K562 (cell line): ENCODE data around the gene AGPAT4. TPM values are rescaled to one million over a fixed set of nuclear protein-coding genes. Genes with fewer than 3 reads are reported as not detected.

Experiments
- ATAC-seq: fragments of 200-7000 bp; cut with Tn5 transposase; 3 replicates; pipeline ENCODE4 v1.9.1; 2020; ENCODE audit warnings: moderate library complexity
- BruUV-seq: library from RNA; stranded (reverse); fragments of 400-500 nt; replicated peaks from 2 replicates; lab custom pipeline; 2021; lab: Mats Ljungman, UMichigan
- CTCF ChIA-PET: fragments of 300-600 bp; formaldehyde crosslinking; extraction: SDS; loops from one replicate; lab custom pipeline; 2021; ENCODE audit warnings: low intra/inter-chr PET ratio; lab: Yijun Ruan, JAX
- POLR2A ChIA-PET: fragments of 300-600, 350-650 bp; sonication (Branson Sonifier 250); formaldehyde crosslinking; extraction: SDS; loops from one replicate; lab custom pipeline; 2021; ENCODE audit warnings: antibody characterized with exemption, inconsistent platforms; lab: Yijun Ruan, JAX
- DNase-seq, 4 experiments: peaks; one replicate each; pipeline versions ENCODE4 v3.0.0 to v3.0.0-alpha.2; 2011 to 2018; ENCODE audit warnings: low spot score in 3 of 4, mixed read lengths in 3 of 4; ENCODE audit errors: extremely low read depth in 1 of 4
- FAIRE-seq: peaks from 2 replicates; lab custom pipeline; 2011; peaks lifted over from hg19 to GRCh38; lab: Jason Lieb, UNC
- H2AFZ ChIP-seq: 2 replicates; pipeline ENCODE4 v1.6.0; 2011; ENCODE audit warnings: low read depth, low read length, control low read depth, inconsistent platforms
- H3K27ac ChIP-seq: fragments of 200-600 bp; 3 replicates; pipeline ENCODE4 v1.8.0; 2011; ENCODE audit warnings: low read depth, mild to moderate bottlenecking, control low read depth, inconsistent platforms, low read length, moderate library complexity, mixed read lengths; ENCODE audit errors: extremely low read depth
- H3K27me3 ChIP-seq, 2 experiments: fragments of 300-600 bp in 1 of 2; 2 replicates in 1 of 2; 3 replicates in 1 of 2; pipeline versions ENCODE4 v1.6.0 to v1.8.0; 2011; ENCODE audit warnings: inconsistent platforms in 2 of 2, low read length in 2 of 2, mild to moderate bottlenecking in 1 of 2, mixed read lengths in 1 of 2, moderate library complexity in 1 of 2; ENCODE audit not compliant: control insufficient read depth in 2 of 2, insufficient read depth in 2 of 2
- H3K36me3 ChIP-seq: fragments of 300-600 bp; 3 replicates; pipeline ENCODE4 v1.8.0; 2011; ENCODE audit warnings: mild to moderate bottlenecking, low read length, inconsistent platforms; ENCODE audit not compliant: control insufficient read depth, insufficient read depth
- H3K4me1 ChIP-seq, 2 experiments: fragments of 200-600 bp in 1 of 2; replicated peaks in 1 of 2; 2 replicates in 1 of 2; 3 replicates in 1 of 2; pipeline versions ENCODE4 v1.5.1 to v1.8.0; 2011; ENCODE audit warnings: inconsistent platforms in 2 of 2, low read length in 2 of 2, mild to moderate bottlenecking in 1 of 2, mixed read lengths in 1 of 2, moderate library complexity in 1 of 2; ENCODE audit not compliant: control insufficient read depth in 2 of 2, insufficient read depth in 2 of 2
- H3K4me2 ChIP-seq: 2 replicates; pipeline ENCODE4 v1.6.1; 2011; ENCODE audit warnings: low read length, control low read depth, inconsistent platforms, mixed read lengths; ENCODE audit not compliant: insufficient read depth
- H3K4me3 ChIP-seq: fragments of 200-600 bp; sonication (generic), shearing (Covaris generic); 2 replicates; pipeline ENCODE4 v1.5.1; 2016; ENCODE audit warnings: control low read depth, inconsistent platforms
- H3K79me2 ChIP-seq: fragments of 200-600 bp; 3 replicates; pipeline ENCODE4 v1.8.0; 2011; ENCODE audit warnings: low read length, inconsistent platforms; ENCODE audit not compliant: control insufficient read depth, insufficient read depth
- H3K9ac ChIP-seq, 2 experiments: 2 replicates each; pipeline versions ENCODE4 v1.6.0 to v1.6.1; 2011; ENCODE audit warnings: low read depth in 2 of 2, low read length in 2 of 2, control low read depth in 1 of 2, inconsistent platforms in 1 of 2, mild to moderate bottlenecking in 1 of 2, mixed read lengths in 1 of 2; ENCODE audit not compliant: insufficient read depth in 1 of 2
- H3K9me1 ChIP-seq: one replicate; pipeline ENCODE4 v1.6.0; 2011; ENCODE audit warnings: inconsistent platforms, mild to moderate bottlenecking, low read length, moderate library complexity; ENCODE audit not compliant: control insufficient read depth, insufficient read depth
- H3K9me3 ChIP-seq: replicated peaks from 2 replicates; pipeline ENCODE4 v1.5.1; 2011; ENCODE audit warnings: low read depth, low read length, inconsistent platforms; ENCODE audit not compliant: control insufficient read depth, insufficient read depth
- H4K20me1 ChIP-seq: replicated peaks from 2 replicates; pipeline ENCODE4 v1.6.1; 2011; ENCODE audit warnings: low read length, inconsistent platforms, mixed read lengths; ENCODE audit not compliant: control insufficient read depth, insufficient read depth
- CHD1 ChIP-seq: fragments of 200-600 bp; sonication (generic); IDR thresholded peaks from one replicate; pipeline ENCODE4 v1.6.1; 2012; ENCODE audit warnings: mild to moderate bottlenecking, moderate library complexity, low read length, inconsistent platforms
- DMBX1 ChIP-seq: fragments of 250-450 bp; sonication (Bioruptor Pico); IDR thresholded peaks from 2 replicates; pipeline ENCODE4 v1.8.0; 2022; ENCODE audit warnings: inconsistent platforms, mild to moderate bottlenecking, moderate library complexity, borderline replicate concordance
- ELF1 ChIP-seq: fragments of 200-800 bp; sonication (Bioruptor generic); IDR thresholded peaks from 2 replicates; pipeline ENCODE4 v1.6.1; 2016; ENCODE audit warnings: missing genetic modification characterization, missing compliant biosample characterization
- GATAD2A ChIP-seq: fragments of 450-650 bp; IDR thresholded peaks from 2 replicates; pipeline ENCODE4 v1.6.1; 2017
- KLF13 ChIP-seq: fragments of 450-650 bp; IDR thresholded peaks from 2 replicates; pipeline ENCODE4 v1.6.1; 2016; ENCODE audit warnings: missing genetic modification characterization, low read depth, mild to moderate bottlenecking, missing compliant biosample characterization, moderate library complexity, borderline replicate concordance
- SAFB ChIP-seq: fragments of 200-400 bp; formaldehyde crosslinking; IDR thresholded peaks from 2 replicates; pipeline ENCODE4 v1.6.1; 2017; ENCODE audit warnings: low read depth, low read length, borderline replicate concordance
- TAF15 ChIP-seq: fragments of 200-400 bp; formaldehyde crosslinking; IDR thresholded peaks from 2 replicates; pipeline ENCODE4 v1.6.1; 2017; ENCODE audit warnings: mild to moderate bottlenecking, low read depth, low read length, moderate library complexity
- YY1 ChIP-seq, 3 experiments: IDR thresholded peaks; 2 replicates each; pipeline ENCODE4 v1.6.1; 2011; ENCODE audit warnings: low read length in 2 of 3, mild to moderate bottlenecking in 2 of 3, moderate library complexity in 2 of 3, borderline replicate concordance in 1 of 3, control low read depth in 1 of 3, low read depth in 1 of 3; ENCODE audit not compliant: insufficient read depth in 3 of 3, insufficient replicate concordance in 2 of 3, control insufficient read depth in 1 of 3, insufficient read length in 1 of 3; ENCODE audit errors: extremely low read depth in 1 of 3
- WGBS: fragments of 100-300 bp; shearing (Covaris generic); methylation state at CpG from one replicate; pipeline ENCODE4 v1.1.6; 2016; ENCODE audit warnings: low coverage, mixed read lengths; ENCODE audit not compliant: insufficient coverage; ENCODE audit errors: missing lambda C conversion rate; 5-methylcytosine and 5-hydroxymethylcytosine counted together
- in situ Hi-C: fragments of 300-500 bp; cut with MboI; formaldehyde crosslinking; loops from 4 replicates; pipeline ENCODE4 v1.15.0; 2018; ENCODE audit warnings: inconsistent platforms, mixed read lengths
- intact Hi-C: fragments of 100-400 bp; cut with micrococcal nuclease; formaldehyde crosslinking; loops from 2 replicates; pipeline ENCODE4 v1.14.2; 2022
- polyA plus RNA-seq, 8 experiments: library from polyadenylated mRNA; depleted of rRNA in 4 of 8; stranded (reverse) in 5 of 8; unstranded in 3 of 8; fragments of >200 nt; fragmentation: Nextera tagmentation in 2 of 8; fragmentation: Illumina TruSeq in 1 of 8; extraction: Ambion mirVana in 2 of 8; extraction: Trizol in 1 of 8; gene quantifications; 2 replicates each; pipeline versions ENCODE4 v1.2.1 to v1.2.3, GENCODE V29; 2011 to 2014; ENCODE audit warnings: inconsistent platforms in 1 of 8, missing spikeins in 1 of 8
- total RNA-seq, 7 experiments: library from RNA; depleted of rRNA in 6 of 7; stranded (reverse); fragments of >200 nt in 6 of 7; fragmentation: Illumina TruSeq in 2 of 7; extraction: Trizol in 2 of 7; gene quantifications; 2 replicates each; pipeline versions ENCODE4 v1.2.1 to v1.2.3, GENCODE V29; 2011 to 2021; ENCODE audit warnings: low replicate concordance in 1 of 7
- TF ChIP-seq, protein P1 (sequence below): fragments of 450-650 bp; IDR thresholded peaks from 2 replicates; pipeline ENCODE4 v1.6.1; 2016; ENCODE audit warnings: mild to moderate bottlenecking, moderate library complexity

The AGPAT4 gene
- total and polyA plus RNA-seq, 9 of the 15 experiments (the other 6 are each of a cell fraction or from before 2014, with no cell fraction given), result 2.2 to 15.0 (median 5.7) TPM

DNA sequence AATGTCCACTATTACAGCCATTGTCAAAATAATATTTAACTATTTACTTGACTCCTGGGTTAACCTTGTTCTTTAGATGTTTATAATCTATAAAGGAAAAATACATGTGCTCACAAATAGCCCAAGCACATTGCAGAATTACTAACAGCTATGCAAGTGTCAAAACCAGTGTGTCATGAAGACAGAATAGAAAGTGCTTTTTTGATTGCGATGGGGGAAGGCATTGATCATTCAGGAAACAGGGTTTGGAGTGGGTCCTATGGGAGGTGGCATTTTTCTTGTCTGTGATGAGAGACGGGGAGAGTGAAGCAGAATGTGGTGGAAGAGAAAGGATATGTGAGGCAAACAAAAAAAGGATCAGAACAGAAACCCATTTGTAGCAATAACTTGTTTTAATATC lies 1.0 kb upstream of the AGPAT4 start (continued):
- TF ChIP-seq CHD1, result no peak
- no peak for TF ChIP-seq SAFB
- TF ChIP-seq KLF13, result no peak
- TF ChIP-seq DMBX1 (CRISPR knock-in tag), result no peak

DNA sequence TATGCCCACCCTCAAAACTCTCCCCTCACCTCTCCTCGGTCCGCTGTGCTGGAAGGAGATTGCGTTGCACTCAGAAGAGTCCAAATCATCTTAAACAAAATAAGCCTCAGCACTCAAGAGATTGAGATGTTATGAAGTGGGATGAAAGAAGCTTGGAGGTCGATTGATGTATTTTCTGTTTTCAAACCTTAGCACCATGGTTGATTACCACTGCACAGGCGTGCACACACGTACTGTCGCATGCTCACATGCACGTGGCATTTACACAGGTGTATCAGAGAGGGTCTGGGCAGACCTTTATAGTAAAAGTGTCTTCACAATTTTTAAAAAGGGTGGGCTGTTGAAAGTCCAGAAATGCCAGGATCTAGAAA lies 612 bp upstream of the AGPAT4 start:
- FAIRE-seq (no peak), ATAC-seq (peak; percentile 10), DNase-seq (no peak)
- ChIA-PET CTCF (interaction anchor here (0.7 kb wide), 1 partner anchor 334 kb away, joined by 3 read pairs; no protein-coding TSS in a partner anchor), POLR2A (interaction anchor here (0.6 to 2.9 kb wide), 16 partner anchors 8 to 120 kb away, joined by 3 to 23 read pairs (median 3); no protein-coding TSS in a partner anchor)
- Histone ChIP-seq H3K79me2 (peaks cover 19% of the 10 kb centered on the region), H3K4me2 (peak overlapping the region; percentile 93), H3K27me3 (no peaks in the 10 kb centered on the region), H3K9me1 (no peaks in the 10 kb centered on the region), H3K9me3 (no peaks in the 10 kb centered on the region), H3K4me1 (peaks cover under 1 to 27% of the 10 kb centered on the region in 2 experiments; a peak in 4 of 5 replicates), H2AFZ (peak overlapping the region; percentile 97), H3K9ac (peak overlapping the region; percentile 73 to 86; a peak in 3 of 4 replicates), H3K27ac (peak overlapping the region; percentile 75), H3K4me3 (peak overlapping the region; percentile 58), H4K20me1 (no peaks in the 10 kb centered on the region), H3K36me3 (no peaks in the 10 kb centered on the region)
- WGBS, result 6% methylated on average over 8 of the region's 8 CpGs
- in situ Hi-C loops, result no loop called here
- intact Hi-C loops, result loop anchor here (2.0 to 10.0 kb wide), 5 partner anchors 40 to 480 kb away; no protein-coding TSS in a partner anchor
- BruUV-seq, result TSS peak; percentile 51
- no peak for TF ChIP-seq YY1 (IDR thresholded peaks at IDR 0.05; ENCODE audit: borderline replicate concordance in 1 of 3, control insufficient read depth in 1 of 3, extremely low read depth in 1 of 3, insufficient read depth in 3 of 3, insufficient read length in 1 of 3, insufficient replicate concordance in 2 of 3, low read depth in 1 of 3, low read length in 2 of 3)
- no peak for TF ChIP-seq ELF1 (tag)
- no peak for TF ChIP-seq TAF15
- TF ChIP-seq, protein P1, sequence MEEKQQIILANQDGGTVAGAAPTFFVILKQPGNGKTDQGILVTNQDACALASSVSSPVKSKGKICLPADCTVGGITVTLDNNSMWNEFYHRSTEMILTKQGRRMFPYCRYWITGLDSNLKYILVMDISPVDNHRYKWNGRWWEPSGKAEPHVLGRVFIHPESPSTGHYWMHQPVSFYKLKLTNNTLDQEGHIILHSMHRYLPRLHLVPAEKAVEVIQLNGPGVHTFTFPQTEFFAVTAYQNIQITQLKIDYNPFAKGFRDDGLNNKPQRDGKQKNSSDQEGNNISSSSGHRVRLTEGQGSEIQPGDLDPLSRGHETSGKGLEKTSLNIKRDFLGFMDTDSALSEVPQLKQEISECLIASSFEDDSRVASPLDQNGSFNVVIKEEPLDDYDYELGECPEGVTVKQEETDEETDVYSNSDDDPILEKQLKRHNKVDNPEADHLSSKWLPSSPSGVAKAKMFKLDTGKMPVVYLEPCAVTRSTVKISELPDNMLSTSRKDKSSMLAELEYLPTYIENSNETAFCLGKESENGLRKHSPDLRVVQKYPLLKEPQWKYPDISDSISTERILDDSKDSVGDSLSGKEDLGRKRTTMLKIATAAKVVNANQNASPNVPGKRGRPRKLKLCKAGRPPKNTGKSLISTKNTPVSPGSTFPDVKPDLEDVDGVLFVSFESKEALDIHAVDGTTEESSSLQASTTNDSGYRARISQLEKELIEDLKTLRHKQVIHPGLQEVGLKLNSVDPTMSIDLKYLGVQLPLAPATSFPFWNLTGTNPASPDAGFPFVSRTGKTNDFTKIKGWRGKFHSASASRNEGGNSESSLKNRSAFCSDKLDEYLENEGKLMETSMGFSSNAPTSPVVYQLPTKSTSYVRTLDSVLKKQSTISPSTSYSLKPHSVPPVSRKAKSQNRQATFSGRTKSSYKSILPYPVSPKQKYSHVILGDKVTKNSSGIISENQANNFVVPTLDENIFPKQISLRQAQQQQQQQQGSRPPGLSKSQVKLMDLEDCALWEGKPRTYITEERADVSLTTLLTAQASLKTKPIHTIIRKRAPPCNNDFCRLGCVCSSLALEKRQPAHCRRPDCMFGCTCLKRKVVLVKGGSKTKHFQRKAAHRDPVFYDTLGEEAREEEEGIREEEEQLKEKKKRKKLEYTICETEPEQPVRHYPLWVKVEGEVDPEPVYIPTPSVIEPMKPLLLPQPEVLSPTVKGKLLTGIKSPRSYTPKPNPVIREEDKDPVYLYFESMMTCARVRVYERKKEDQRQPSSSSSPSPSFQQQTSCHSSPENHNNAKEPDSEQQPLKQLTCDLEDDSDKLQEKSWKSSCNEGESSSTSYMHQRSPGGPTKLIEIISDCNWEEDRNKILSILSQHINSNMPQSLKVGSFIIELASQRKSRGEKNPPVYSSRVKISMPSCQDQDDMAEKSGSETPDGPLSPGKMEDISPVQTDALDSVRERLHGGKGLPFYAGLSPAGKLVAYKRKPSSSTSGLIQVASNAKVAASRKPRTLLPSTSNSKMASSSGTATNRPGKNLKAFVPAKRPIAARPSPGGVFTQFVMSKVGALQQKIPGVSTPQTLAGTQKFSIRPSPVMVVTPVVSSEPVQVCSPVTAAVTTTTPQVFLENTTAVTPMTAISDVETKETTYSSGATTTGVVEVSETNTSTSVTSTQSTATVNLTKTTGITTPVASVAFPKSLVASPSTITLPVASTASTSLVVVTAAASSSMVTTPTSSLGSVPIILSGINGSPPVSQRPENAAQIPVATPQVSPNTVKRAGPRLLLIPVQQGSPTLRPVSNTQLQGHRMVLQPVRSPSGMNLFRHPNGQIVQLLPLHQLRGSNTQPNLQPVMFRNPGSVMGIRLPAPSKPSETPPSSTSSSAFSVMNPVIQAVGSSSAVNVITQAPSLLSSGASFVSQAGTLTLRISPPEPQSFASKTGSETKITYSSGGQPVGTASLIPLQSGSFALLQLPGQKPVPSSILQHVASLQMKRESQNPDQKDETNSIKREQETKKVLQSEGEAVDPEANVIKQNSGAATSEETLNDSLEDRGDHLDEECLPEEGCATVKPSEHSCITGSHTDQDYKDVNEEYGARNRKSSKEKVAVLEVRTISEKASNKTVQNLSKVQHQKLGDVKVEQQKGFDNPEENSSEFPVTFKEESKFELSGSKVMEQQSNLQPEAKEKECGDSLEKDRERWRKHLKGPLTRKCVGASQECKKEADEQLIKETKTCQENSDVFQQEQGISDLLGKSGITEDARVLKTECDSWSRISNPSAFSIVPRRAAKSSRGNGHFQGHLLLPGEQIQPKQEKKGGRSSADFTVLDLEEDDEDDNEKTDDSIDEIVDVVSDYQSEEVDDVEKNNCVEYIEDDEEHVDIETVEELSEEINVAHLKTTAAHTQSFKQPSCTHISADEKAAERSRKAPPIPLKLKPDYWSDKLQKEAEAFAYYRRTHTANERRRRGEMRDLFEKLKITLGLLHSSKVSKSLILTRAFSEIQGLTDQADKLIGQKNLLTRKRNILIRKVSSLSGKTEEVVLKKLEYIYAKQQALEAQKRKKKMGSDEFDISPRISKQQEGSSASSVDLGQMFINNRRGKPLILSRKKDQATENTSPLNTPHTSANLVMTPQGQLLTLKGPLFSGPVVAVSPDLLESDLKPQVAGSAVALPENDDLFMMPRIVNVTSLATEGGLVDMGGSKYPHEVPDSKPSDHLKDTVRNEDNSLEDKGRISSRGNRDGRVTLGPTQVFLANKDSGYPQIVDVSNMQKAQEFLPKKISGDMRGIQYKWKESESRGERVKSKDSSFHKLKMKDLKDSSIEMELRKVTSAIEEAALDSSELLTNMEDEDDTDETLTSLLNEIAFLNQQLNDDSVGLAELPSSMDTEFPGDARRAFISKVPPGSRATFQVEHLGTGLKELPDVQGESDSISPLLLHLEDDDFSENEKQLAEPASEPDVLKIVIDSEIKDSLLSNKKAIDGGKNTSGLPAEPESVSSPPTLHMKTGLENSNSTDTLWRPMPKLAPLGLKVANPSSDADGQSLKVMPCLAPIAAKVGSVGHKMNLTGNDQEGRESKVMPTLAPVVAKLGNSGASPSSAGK, result peak; percentile 74
- 0 out of 2 replicates have a peak, but pooled peaks have one; percentile 1 for TF ChIP-seq GATAD2A
